ENCODE measurements around the gene ANKRD62. TPM values are rescaled to one million over a fixed set of nuclear protein-coding genes. Genes with fewer than 3 reads are reported as not detected.

The ANKRD62 gene
- total RNA-seq, 1 experiment from 2014 or later: not detected

DNA sequence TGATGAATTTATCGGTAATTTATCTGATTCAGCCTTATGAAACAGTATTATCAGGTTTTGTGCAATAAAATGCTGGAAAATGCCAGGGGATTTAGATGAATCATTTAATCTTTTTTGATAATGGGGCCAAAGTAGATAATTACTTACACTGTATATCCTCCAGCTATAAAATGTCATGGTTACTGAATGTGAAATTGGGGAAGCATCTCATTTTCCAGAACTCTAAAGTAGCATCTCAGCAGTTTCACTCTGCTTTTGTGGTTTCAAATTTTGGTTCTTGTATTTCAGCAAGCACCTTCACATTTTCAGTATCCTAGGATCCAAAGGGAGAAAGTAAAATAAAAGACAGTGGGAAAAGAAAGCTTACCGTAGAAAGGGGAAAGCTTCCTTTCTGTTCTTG, 12.8 kb downstream of the ANKRD62 start:
- ChIA-PET CTCF (no interaction called here), POLR2A (no interaction called here)
- intact Hi-C loops (cut with micrococcal nuclease; ENCODE audit: unreplicated experiment) (no loop called here), in situ Hi-C loops (cut with HindIII; ENCODE audit: low pct_unique_long_range_greater_than_20kb, low sequenced_read_pairs) (no loop called here)
- TF ChIP-seq TCF7L2 (IDR thresholded peaks at IDR 0.05; ENCODE audit: low read depth, low read length) (no peak), POLR2AphosphoS5 (IDR thresholded peaks at IDR 0.05; ENCODE audit: low read depth, low read length) (no peak), SIN3A (IDR thresholded peaks at IDR 0.05; ENCODE audit: borderline replicate concordance, insufficient read depth, low read depth, low read length) (no peak)
- TF ChIP-seq, protein P1, sequence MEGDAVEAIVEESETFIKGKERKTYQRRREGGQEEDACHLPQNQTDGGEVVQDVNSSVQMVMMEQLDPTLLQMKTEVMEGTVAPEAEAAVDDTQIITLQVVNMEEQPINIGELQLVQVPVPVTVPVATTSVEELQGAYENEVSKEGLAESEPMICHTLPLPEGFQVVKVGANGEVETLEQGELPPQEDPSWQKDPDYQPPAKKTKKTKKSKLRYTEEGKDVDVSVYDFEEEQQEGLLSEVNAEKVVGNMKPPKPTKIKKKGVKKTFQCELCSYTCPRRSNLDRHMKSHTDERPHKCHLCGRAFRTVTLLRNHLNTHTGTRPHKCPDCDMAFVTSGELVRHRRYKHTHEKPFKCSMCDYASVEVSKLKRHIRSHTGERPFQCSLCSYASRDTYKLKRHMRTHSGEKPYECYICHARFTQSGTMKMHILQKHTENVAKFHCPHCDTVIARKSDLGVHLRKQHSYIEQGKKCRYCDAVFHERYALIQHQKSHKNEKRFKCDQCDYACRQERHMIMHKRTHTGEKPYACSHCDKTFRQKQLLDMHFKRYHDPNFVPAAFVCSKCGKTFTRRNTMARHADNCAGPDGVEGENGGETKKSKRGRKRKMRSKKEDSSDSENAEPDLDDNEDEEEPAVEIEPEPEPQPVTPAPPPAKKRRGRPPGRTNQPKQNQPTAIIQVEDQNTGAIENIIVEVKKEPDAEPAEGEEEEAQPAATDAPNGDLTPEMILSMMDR (IDR thresholded peaks at IDR 0.05): no peak
- TF ChIP-seq, protein P2, sequence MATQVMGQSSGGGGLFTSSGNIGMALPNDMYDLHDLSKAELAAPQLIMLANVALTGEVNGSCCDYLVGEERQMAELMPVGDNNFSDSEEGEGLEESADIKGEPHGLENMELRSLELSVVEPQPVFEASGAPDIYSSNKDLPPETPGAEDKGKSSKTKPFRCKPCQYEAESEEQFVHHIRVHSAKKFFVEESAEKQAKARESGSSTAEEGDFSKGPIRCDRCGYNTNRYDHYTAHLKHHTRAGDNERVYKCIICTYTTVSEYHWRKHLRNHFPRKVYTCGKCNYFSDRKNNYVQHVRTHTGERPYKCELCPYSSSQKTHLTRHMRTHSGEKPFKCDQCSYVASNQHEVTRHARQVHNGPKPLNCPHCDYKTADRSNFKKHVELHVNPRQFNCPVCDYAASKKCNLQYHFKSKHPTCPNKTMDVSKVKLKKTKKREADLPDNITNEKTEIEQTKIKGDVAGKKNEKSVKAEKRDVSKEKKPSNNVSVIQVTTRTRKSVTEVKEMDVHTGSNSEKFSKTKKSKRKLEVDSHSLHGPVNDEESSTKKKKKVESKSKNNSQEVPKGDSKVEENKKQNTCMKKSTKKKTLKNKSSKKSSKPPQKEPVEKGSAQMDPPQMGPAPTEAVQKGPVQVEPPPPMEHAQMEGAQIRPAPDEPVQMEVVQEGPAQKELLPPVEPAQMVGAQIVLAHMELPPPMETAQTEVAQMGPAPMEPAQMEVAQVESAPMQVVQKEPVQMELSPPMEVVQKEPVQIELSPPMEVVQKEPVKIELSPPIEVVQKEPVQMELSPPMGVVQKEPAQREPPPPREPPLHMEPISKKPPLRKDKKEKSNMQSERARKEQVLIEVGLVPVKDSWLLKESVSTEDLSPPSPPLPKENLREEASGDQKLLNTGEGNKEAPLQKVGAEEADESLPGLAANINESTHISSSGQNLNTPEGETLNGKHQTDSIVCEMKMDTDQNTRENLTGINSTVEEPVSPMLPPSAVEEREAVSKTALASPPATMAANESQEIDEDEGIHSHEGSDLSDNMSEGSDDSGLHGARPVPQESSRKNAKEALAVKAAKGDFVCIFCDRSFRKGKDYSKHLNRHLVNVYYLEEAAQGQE (IDR thresholded peaks at IDR 0.05; ENCODE audit: insufficient read depth in 1 of 2, low read depth in 2 of 2, low read length in 1 of 2): no peak
- ATAC-seq (no peak), DNase-seq (ENCODE audit: low read depth, low spot score) (no peak)
- Histone ChIP-seq H3K27me3 (ENCODE audit: control insufficient read depth, insufficient read depth, low read length) (peaks cover 18% of the 10 kb centered on the region; the same call in 1 of the 2 replicates), H3K27ac (ENCODE audit: low read length) (no peak overlapping the region), H3K4me3 (ENCODE audit: low read depth in 2 of 2, low read length in 2 of 2) (no peak overlapping the region), H3K4me1 (ENCODE audit: control insufficient read depth, insufficient read depth, low read length) (no peaks in the 10 kb centered on the region), H3K36me3 (ENCODE audit: control insufficient read depth, insufficient read depth, low read length) (no peaks in the 10 kb centered on the region; the same call in 1 of the 2 replicates), H3K9me3 (ENCODE audit: control insufficient read depth, insufficient read depth, low read depth, low read length) (no peaks in the 10 kb centered on the region)
- no TSS peak for BruUV-seq (replicated peaks)

DNA sequence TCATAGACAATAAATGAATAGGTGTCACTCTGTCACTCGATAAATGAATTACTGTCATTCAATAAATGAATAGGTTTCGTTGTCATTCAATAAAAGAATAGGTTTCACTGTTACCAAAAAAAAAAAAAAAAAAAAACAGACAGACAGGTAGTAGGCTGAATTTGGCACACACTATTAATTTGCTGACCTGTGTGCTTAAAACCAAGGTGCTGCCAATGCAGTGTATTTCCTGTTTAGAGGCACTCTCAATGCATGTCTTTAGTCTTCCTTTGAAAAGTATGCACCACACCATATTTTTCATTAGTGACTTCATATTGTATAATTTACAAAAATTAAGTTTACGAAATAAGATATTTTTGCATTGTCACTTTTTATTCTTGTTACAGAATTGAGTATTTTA, 16.2 kb downstream of the ANKRD62 start:
- TF ChIP-seq, protein P1 (IDR thresholded peaks at IDR 0.05): no peak
- TF ChIP-seq, protein P2 (IDR thresholded peaks at IDR 0.05; ENCODE audit: insufficient read depth in 1 of 2, low read depth in 2 of 2, low read length in 1 of 2): no peak
- no peak for TF ChIP-seq TCF7L2 (IDR thresholded peaks at IDR 0.05; ENCODE audit: low read depth, low read length)
- TF ChIP-seq POLR2AphosphoS5 (IDR thresholded peaks at IDR 0.05; ENCODE audit: low read depth, low read length): no peak
- no peak for TF ChIP-seq SIN3A (IDR thresholded peaks at IDR 0.05; ENCODE audit: borderline replicate concordance, insufficient read depth, low read depth, low read length)
- peaks cover 13% of the 10 kb centered on the region for H3K27me3 ChIP-seq (ENCODE audit: control insufficient read depth, insufficient read depth, low read length)
- ChIA-PET POLR2A (no interaction called here), CTCF (no interaction called here)
- H3K9me3 ChIP-seq (ENCODE audit: control insufficient read depth, insufficient read depth, low read depth, low read length): no peaks in the 10 kb centered on the region
- ATAC-seq: no peak
- BruUV-seq (replicated peaks): no TSS peak
- no peak overlapping the region for H3K27ac ChIP-seq (ENCODE audit: low read length)
- intact Hi-C loops (cut with micrococcal nuclease; ENCODE audit: unreplicated experiment): no loop called here
- H3K4me1 ChIP-seq (ENCODE audit: control insufficient read depth, insufficient read depth, low read length): no peaks in the 10 kb centered on the region
- no peak for DNase-seq (ENCODE audit: low read depth, low spot score)
- in situ Hi-C loops (cut with HindIII; ENCODE audit: low pct_unique_long_range_greater_than_20kb, low sequenced_read_pairs): no loop called here
- no peaks in the 10 kb centered on the region for H3K36me3 ChIP-seq (ENCODE audit: control insufficient read depth, insufficient read depth, low read length)
- H3K4me3 ChIP-seq (ENCODE audit: low read depth in 2 of 2, low read length in 2 of 2): no peak overlapping the region

Measured in Panc1 (cell line).